GM19467 (cell line): ENCODE data around the gene DGCR2.
"Not testable (repeated sequence)": the region's sequence is repeated elsewhere in the genome, so short reads cannot be mapped to it uniquely, and the experiment has no call there.

Experiments
- ATAC-seq: cut with Tn5 transposase; IDR thresholded peaks from one replicate; pipeline ENCODE4 v1.9.1; 2021; ENCODE audit warnings: mild to moderate bottlenecking, moderate library complexity; ENCODE audit not compliant: unreplicated experiment

The DGCR2 gene

DNA sequence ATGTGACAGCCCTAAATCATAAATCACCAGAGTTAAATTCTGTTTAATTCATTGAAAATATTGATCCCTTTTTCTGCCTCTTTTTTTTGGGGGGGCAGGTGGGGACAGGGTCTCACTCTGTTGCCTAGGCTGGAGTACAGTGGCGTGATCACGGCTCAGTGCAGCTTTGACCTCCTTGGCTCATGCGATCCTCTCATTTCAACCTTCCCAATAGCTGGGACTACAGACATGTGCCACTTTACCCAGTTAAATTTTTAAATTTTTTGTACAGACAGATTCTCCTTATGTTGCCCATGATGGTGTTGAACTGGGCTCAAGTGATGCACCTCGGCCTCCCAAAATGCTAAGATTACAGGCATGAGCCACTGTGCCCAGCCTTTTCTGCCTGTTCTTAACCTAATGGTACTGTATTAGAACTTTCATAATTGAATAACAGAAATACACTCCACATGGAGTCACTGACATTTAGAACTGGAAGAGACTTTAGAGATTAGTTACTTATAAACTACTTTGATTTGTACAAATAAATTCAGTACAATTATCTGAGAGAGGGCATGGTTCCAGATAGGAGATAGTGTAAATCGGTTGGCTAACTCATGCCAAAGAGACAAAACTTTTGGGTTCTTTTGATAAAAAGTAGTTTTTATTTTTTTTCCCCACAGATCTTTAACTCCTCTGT is 109.8 kb downstream of the DGCR2 start:
- ATAC-seq = no peak

DNA sequence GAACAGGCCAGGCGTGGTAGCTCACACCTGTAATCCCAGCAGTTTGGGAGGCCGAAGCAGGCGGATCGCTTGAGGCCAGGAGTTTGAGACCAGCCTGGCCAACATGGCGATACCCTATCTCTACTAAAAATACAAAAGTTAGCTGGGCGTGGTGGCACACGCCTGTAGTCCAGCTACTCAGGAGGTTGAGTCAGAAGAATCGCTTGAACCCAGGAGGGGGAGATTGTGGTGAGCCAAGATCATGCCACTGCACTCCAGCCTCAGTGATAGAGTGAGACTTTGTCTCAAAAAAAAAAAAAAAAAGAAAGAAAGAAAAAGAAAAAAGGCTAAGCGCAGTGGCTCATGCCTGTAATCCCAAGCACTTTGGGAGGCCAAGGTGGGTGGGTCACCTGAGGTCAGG is 110.6 kb downstream of the DGCR2 start:
- not testable (repeated sequence) for ATAC-seq

DNA sequence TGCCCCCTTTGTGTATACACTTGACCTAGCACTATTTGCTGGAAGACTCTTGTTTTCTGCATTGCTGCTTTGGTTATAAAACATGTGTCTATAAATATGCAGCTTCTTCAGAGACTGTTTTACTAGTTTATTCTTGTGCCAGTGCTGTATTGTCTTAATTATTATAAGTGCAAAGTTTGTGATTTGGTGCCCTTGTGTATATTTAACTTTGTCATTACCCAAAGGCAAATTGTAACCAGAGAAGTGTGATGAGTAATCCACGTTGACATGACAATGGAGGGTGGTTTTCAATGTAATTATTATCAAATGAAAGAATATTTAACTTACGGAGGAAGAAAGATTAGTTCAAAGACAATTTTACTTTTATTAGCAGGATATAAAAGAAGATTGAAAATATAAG is 111.1 kb downstream of the DGCR2 start:
- ATAC-seq = no peak

DNA sequence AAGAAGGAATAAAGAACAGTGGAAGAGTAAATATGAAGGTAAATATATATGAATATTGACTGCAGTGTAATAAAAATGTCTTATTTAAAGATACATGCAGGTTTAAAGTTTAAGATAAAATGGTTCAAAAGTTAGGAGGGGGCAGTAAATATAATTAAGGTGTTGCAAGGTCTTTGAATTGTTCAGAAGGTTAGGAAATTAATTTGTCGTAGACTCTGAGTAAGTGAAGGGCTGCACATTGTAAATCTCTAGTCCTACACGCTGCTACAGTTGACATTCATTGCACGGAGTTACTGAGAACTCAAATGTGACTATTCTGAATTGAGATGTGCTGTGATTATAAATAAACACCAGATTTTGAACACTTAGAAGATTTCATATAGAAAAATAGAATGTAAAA is 116.3 kb downstream of the DGCR2 start:
- no peak for ATAC-seq

DNA sequence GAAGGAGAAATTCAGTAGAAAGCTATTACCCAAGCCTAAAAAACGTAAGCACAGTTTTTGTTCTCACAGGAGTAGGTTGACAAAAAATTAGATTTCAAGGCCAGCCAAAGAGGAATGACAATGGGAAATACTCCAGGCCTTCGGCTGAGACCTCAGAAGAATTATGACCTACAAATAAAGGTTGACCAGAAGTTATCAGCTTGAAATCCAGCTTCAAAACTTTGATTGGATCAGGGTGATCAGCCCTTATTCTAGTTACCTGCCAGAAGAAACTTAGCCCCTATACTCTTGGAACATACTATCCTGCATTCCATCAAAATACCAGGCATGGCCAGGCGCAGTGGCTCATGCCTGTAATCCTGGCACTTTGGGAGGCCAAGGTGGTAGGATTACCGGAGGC is 117.7 kb downstream of the DGCR2 start:
- no peak for ATAC-seq

DNA sequence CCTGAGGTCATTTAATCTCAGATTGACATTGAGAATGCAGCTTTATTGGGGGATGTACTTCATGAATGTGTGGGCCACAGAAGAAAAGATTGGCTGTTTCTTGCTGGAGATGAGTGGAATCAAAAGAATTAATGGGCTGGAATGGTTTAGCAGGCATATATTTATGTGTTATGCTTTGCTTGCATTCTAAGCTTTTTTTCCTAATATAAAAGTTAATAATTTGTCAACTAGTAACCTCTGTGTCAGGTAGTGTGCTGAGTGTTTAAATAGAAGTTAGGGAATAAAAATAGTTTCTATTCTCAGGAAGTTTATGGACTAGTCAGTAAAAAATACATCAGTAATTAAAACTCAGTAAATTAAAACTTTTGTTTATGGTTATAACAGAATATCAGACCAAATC is 118.7 kb downstream of the DGCR2 start:
- ATAC-seq = no peak

DNA sequence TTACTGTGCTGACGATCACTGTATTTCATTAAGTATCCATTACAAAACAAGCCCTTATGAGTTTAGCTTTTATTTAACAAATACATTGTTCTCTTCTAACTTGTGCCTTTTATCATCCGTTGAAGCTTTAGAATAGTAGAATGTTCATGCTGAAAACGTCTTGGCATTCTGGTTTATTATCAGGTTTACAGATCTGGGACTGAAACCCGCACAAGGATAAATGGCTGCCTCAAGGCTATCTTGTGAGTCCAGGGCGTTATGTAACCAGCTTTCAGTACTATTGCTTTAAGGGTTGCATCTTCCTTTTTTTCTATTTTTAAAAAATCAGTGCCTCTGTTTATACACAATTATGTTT is 119.6 kb downstream of the DGCR2 start:
- ATAC-seq = no peak

DNA sequence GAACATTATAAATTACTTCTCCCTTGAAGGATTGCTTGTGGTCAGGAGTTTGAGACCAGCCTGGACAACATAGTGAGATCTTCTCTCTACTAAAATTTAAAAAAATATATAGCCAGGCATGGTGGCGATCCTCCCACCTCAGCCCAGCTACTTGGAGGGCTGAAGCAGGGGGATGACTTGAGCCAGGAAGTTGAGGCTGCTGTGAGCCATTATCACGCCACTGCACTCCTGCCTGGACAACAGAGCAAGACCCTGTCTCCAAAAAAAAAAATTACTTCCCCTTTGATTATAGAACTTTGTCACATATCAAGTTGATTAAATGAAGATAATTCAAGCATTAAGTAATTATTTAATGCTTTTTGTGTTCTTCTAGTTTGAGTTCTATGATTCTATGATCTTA is 121.0 kb downstream of the DGCR2 start:
- no peak for ATAC-seq

DNA sequence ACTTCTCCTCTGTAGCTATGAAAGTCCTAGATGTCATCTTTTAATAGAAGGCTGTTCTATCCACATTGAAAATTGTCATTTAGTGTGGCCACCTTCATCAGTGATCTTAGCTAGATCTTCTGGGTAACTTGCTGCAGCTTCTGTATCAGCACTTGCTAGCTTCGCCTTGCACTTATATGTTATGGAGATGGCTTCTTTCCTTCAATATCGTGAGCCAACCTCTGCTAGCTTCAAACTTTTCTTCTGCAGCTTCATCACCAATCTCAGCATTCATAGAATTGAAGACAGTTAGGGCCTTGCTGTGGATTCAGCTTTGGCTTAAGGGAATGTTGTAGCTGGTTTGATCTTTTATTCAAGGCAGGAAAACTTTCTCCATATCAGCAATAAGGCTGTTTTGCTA is 122.1 kb downstream of the DGCR2 start:
- not testable (repeated sequence) for ATAC-seq

DNA sequence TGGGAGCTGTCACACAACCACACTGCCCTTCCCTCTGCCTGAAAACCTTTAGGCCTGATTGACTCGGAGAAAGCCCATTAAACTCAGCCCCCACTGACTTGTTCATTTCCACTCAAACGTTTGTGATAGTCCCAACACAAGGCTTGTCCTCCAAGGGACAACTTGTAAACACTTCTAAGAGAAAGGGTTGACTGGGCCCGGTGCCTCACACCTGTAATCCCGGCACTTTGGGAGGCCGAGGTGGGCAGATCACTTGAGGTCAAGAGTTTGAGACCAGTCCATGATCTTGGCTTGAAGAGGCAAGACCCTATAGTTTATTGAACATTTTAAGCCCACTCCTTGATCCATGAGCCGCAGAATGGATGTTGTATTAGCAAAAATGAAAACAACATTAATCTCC is 122.8 kb downstream of the DGCR2 start:
- ATAC-seq = no peak

DNA sequence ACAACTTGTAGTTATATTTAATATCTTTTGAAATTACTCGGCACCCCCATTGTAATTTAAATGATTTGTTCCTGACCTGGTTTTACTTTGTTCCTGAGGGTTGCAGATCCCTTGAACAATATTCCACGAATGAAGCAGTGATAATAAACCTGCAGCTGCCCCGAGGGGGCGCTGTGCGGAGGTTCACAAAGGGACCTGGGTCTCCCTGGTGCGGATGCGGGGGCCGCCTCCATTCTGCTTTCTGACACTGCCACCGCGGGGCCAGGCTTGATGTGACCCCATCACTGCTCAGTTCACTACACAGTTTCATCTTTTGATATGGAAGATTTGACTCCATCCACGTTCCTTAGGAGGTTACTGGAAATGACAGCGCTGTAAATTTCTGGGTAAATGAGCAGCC is 123.2 kb downstream of the DGCR2 start:
- ATAC-seq = no peak

DNA sequence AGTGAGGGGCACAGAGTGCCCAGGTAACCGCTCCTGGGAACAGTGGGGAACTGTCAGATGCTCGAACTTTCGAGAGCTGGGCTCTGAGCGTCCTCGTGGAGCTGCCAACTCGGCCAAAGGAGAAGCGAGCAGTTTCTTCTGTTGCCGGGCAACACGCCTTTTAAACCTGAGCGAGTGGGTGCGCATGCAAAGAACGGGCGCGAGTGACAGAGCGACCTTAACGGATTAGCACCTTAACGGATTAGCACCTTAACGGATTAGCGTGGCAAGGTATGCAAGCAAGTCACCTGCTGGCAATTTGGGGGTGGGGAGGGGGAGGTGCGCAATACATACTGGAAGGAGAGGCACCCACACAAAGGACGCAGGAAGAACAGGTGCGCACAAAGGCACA is 124.3 kb downstream of the DGCR2 start:
- no peak for ATAC-seq

DNA sequence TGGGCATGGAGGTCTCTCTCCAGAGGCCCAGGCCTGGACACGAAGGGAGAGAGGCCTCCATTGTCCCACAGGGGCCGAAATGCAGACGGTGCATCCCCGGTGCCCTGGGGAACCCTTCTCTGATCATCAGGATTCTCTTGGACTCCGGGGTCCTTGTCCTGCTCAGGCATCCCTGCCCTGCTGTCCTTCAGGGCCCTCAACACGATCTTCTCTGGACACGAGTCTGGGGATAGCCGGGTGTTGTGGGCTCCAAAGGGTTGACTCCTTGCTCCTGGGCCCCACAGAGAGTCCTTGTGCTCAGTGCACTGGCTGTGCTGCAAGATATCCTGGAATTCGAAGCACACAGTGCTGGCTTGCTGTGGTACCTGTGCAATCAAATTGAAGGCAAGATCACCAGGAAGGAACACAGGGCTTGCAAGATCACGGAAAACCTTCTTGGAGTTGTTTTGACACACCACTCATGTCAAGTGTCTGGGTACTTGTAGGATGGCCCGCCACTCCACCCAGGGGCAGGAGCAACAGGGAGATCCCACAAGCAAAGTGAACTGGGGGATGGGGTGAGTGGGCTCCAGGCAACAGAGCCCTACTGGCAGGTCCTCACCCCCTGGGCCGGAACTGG is 124.8 kb downstream of the DGCR2 start:
- ATAC-seq = no peak

DNA sequence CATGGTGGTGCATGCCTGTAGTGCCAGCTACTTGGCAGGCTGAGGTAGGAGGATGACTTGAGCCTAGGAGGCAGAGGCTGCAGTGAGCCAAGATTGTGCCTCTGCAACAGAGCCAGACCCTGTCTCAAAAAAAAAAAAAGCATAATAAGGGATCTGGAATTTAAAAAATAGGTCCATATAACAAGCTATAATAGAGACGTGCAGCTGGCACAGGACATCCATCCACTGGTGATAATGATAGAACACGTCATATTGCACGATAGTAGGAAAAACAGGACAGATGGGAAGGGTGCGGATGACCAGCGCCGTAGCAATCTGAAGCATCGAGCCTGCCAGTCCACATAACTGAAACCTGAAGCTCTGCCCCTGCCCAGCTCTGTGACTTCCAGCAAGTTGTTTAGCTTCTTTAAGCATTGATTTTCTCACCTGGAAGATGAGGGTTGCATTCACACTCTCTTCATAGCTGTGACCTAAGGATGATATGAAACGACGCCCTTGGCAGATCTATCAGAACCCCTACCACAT is 125.8 kb downstream of the DGCR2 start:
- ATAC-seq = no peak

DNA sequence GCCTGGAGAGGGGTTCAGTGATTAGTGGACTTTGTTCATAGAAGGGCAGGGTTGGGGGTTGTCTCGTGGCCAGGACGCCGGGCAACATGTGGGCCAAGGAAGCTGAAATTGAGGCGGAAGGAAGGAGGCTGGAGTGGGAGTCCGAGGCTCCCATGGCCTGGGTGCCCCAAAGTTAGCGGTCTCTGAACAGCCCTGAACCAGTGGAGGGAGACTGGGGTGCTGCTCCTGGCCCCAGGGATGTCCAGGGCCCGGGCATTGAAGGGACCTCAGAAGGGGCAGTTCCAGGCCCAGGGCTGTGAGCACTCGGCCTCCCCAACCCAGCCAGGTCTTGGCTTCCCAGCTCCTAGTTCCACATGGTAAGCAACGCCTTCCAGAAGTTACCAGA is 126.9 kb downstream of the DGCR2 start:
- ATAC-seq = no peak

DNA sequence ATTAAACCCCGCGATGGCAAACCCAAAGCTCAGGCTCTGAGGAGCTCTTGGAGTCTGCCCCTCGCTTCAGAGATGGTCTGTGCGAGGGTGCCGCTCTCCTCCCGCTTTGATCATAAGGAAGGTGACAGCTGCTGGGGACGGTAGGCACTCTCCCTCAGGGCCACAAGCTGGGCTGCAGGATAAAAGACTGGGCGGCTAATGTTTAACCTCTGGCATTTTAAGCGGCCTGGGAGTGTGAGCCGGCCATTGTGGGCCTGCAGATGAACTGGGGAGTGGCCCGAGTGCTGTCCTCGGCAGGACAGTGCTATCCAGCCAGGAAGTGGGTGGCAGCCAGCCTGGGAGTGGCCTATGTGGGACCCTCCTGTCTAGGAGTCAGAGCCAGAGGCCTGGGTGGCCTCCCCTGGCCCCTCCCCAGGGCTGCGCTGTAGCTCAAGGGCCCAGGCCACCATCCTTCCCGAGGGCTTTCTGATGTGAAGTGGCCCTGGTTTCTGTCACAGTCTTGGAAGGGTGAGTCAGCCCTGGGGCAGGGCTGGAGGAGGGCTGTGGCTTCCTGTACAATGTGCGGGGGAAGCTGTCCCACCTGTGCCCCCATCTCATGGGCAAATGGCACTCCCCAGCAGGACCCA is 127.4 kb downstream of the DGCR2 start:
- no peak for ATAC-seq

DNA sequence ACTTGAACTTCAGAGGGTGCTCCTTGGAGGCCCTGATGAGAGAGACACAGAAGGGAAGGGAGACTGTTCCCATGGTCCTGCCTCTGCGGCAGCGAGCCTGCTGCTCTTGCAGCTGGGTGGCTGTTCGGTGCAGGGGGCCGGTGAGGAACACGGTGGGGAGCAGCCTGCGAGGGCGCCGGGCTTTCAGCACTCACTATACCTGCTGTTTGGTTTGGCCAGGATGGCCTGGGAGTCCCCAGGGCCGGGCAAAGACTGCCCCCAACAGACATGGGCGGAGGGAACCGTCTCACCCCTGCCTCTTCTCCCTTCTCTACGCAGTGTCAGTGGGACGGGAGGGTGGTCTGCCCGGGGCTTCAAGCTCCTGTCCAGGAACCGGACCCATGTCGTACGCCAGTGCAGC is 128.2 kb downstream of the DGCR2 start:
- no peak for ATAC-seq

DNA sequence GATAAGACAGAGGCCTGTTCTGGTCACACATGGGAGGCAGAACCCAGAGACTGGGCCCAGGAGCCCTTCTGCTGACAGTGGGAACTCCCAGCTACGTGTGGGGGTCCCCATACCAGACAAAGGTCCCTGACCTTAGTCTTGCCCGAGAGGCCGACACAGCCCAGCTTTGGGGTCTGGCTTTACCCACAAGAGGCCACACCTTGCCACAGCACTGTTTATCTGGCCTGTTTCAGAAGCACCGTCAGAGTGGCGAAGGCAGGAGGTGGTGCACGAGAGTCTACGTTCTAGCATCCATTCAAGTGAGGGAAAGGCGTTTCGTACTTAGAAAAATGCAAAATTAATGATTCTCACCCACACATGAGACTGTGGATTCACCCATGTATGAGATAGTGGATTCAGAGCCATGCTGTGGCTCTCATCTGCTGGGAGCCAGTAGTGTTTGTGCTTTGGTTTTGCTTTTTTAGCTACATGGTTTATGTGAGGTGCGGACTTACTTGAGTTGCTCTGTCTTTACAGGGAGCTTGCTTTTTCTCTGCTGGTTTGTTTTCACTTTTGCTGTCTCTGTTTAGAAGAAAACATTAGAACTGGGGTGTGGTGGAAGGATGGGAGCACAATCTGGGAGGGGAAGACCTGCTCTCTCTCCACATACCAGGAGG is 129.5 kb downstream of the DGCR2 start:
- ATAC-seq = no peak

DNA sequence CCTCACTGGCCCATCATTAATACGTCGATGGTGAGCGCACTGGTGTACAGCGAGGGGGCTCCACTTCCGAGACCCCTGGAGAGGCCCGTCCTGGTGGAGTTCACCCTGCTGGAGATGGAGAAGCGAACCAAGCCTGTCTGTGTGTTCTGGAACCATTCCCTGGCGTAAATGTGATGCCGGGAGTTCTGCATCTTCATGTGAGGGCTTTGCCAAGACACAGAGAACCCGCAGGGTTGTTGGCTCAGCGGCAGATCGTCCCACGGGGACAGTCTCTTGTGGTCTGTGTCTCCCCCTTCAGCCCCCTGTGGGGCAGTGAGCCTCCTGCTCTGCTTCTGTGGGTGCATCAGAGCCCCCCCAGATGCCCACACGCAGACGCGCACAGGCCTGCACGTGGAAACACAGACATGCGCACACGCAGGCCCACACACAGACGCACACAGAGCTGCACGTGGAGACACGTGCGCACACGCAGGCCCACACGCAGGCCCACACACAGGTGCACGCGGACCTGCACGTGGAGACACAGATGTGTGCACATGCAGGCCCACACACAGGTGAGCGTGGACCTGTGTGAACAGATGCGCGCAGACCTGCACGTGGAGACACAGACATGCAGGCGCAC is 130.3 kb downstream of the DGCR2 start:
- no peak for ATAC-seq

DNA sequence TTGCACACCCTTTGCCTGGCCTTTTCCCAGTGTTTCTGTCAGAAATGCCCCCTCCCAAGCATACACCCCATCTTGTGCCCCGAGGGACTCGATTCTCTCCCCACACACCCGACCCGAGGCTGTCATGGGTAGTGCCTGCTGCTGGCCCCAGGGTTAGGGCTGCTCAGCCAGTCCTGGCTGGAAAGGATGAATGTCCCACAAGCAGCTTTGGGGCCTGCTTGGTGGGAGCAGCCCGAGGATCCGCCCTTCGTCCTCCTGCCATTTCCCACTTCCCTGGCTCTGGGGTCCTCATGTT is 131.1 kb downstream of the DGCR2 start:
- no peak for ATAC-seq

DNA sequence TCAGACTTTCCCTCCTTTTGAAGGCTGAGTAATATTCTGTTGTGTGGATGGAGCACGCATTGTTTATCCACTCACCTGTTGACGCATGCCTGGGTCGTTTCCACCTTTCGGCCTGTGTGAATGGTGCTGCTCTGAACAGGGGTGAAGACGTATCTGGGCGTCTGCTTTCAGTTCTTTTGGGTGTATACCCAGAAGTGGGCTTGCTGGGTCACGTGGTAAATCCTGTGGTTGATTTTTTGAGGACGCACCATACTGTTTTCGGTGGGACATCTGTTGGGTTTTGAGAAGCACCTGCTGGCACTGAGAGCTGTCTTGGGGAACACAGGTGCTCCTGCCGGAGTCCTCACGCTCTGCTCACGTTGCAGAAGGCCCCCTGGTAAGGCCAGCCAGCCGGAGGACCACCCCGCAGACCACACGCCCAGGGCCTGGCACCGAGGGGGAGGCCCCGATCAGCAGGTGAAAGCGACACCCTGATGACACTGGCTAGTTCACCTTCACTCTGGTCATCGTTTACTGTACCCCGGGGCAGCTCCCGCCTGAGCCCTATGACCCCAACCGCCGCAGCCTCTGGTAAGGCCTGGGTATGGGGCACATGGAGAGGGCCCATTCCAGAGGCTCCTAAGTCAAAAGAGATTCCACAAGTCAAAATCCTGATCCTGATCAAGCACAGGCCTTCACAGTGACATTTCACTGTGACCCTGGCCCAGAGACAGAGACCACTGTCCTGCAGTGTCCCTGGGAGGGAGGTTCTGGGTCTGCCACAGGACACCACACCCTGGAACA is 131.7 kb downstream of the DGCR2 start:
- ATAC-seq = no peak
